Measurements from ENCODE around the gene CD276.
"Not testable (repeated sequence)": the region's sequence is repeated elsewhere in the genome, so short reads cannot be mapped to it uniquely, and the experiment has no call there.

CD276 gene

GRCh38 chr15:73684581-73685455, 635 bp downstream of the CD276 start:
- DNase-seq (ENCODE audit: low read depth in 2 of 2), result peak in 1 of 2 experiments; percentile 36

DNA sequence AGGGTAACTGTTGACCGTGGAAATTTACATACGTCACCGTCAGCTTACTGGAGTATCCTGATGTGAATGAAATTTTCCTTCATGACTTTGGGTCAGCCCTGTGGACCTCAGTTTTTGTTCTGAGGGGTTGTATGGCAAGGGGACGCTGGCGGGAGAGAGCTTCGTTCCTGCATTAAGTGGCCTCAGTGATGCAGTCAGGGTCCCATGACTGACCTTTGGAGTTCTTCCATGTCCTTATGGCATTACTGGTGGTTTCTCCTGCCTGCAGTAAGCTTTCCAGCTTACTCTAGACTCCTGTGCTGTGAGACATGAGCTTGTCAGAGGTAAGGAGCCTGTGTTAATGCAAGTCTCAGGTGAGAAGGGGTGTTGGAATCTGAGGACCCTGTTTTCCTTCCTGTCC, 1.8 kb downstream of the CD276 start:
- DNase-seq (ENCODE audit: low read depth in 2 of 2), result no peak

GRCh38 chr15:73686781-73687256, 2.6 kb downstream of the CD276 start:
- peak in 1 of 2 experiments; percentile 26 for DNase-seq (ENCODE audit: low read depth in 2 of 2)

DNA sequence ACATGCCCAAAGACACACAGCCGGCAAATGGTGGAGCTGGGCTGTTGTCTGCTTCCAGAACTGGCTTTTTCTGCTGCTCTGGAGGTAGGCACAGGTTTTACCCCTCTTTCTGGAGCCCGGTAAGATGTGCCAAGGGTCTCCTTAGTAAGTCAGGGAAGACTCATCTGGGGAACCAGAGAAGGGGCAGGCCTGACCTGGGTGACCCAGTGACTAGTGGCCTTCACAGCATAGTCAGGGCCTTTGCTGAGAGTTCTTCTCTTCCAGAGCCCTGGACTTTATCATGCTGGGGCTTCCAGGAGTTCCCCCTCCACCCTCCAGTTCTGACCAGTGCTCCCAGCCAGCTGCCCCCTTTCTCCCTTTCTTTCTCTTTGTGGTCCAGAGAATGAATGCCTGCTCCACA, 3.2 kb downstream of the CD276 start:
- no peak for DNase-seq (ENCODE audit: low read depth in 2 of 2)

- no peak for DNase-seq (ENCODE audit: low read depth in 2 of 2)
Observed at GRCh38 chr15:73688455-73688854, 4.3 kb downstream of the CD276 start.

- no peak for DNase-seq (ENCODE audit: low read depth in 2 of 2)
Observed at GRCh38 chr15:73691396-73691795, 7.2 kb downstream of the CD276 start.

DNA sequence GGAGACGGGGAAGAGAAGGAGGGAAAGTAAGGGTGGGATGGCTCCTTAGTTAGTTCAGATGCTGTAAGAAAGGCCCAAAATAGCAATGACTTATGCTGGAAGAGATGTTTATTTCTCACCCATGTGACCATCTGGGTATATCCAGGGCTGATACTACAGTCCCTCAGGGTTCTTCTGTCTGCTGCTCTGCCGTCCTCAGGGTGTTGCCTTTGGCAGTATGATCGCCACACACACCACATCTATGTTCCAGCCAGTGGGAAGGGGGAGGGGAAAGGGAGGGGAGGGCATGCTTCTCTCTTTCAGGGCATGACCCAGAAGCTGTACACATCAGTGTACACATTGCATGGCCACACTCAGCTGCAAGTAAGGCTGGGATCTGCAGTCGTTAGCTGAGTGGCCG, 10.2 kb downstream of the CD276 start:
- no peak for DNase-seq (ENCODE audit: low read depth in 2 of 2)

DNA sequence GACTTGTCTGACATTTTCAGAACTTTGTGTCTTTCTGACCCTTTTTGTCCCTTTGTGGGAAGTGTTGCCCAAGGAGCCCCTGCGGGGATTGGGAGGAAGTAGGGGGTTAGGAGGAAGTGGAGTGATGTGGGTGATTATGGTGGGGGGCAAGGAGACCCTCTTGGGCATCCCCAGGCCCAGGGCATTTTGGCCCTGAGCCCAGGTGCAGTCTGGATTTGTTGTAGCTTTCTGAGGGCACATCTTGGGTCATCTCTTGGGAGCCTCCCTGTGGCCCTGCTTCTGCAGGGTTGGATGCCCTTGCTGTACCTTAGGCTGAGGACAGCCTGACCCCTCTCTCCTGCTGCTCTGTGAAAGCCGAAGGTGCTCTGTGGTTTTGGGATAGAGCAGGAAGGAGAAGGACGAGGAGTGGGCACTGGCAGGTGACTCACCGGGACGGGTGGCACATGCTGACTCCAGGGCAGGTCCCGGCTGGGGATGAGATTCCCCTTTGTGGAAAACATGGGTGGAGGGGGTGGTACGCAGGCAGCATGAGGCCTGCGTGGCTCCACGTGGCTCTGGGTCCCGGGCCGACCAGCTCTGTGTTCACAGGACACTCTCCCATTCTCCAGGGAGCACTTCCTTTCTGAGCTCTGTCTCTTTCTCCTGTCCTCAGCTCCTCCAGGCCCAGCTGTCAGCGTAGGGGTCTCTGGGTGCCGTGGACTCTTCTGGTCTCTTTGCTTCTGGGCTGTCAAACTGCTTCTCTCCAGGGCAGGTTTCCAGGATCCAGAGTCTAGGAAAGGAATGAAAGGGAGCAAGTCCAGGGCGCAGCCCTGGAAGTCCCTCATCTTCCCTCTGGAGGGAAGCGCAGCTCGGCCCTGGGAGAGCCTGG, 11.8 kb downstream of the CD276 start:
- no peak for DNase-seq (ENCODE audit: low read depth in 2 of 2)

- no peak for DNase-seq (ENCODE audit: low read depth in 2 of 2)
Observed at GRCh38 chr15:73696641-73697001, 12.4 kb downstream of the CD276 start.

DNA sequence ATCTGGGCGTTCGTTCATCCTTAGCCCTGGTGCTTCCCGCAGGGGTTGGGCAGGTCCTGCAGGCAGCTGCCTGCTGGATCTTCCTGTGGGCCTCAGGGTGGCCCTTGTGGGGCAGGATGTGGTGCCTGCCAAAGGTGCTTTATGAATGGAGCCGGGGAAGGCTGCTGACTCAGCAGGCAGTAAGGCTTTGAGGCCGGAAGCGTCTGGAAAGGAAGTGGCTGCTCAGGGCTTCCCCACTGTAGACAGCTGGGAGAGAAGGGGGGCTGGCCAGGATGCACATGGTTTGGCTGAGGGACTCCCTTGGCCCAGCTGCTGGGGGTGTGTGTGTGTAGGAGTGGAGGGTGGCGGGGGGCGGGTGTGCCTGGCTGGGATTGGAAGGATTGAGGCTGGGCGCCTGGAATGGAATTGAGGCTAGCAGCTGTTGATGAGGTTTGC, 12.9 kb downstream of the CD276 start:
- peak; percentile 85 to 86 for DNase-seq (ENCODE audit: low read depth in 2 of 2)

- no peak for DNase-seq (ENCODE audit: low read depth in 2 of 2)
Observed at GRCh38 chr15:73699249-73700040, 15.3 kb downstream of the CD276 start.

GRCh38 chr15:73700041-73700842, 16.1 kb downstream of the CD276 start:
- DNase-seq (ENCODE audit: low read depth in 2 of 2), result peak; percentile 49 to 52

DNA sequence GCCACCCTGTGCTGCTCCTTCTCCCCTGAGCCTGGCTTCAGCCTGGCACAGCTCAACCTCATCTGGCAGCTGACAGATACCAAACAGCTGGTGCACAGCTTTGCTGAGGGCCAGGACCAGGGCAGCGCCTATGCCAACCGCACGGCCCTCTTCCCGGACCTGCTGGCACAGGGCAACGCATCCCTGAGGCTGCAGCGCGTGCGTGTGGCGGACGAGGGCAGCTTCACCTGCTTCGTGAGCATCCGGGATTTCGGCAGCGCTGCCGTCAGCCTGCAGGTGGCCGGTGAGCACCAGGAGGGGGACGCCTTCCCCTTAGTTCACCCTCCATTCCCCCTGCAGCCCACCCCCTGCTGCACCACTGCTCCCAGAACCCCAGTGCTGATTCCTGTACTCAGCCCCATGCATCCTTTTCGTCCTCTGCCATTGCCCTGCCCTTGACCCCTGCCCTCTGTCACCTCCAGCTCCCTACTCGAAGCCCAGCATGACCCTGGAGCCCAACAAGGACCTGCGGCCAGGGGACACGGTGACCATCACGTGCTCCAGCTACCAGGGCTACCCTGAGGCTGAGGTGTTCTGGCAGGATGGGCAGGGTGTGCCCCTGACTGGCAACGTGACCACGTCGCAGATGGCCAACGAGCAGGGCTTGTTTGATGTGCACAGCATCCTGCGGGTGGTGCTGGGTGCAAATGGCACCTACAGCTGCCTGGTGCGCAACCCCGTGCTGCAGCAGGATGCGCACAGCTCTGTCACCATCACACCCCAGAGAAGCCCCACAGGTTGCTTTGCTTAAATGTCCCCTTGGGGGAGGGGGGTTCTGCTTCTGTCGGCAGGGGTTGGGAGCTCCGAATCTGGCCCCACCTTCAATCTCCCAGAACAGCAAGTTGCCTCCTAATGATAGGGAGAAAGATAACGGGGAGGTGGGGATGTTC, 18.4 kb downstream of the CD276 start:
- DNase-seq (ENCODE audit: low read depth in 2 of 2), result not testable (repeated sequence)

DNA sequence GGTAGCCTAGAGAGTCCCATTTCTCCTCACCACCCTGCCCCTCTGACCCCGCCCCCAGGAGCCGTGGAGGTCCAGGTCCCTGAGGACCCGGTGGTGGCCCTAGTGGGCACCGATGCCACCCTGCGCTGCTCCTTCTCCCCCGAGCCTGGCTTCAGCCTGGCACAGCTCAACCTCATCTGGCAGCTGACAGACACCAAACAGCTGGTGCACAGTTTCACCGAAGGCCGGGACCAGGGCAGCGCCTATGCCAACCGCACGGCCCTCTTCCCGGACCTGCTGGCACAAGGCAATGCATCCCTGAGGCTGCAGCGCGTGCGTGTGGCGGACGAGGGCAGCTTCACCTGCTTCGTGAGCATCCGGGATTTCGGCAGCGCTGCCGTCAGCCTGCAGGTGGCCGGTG, 19.4 kb downstream of the CD276 start:
- DNase-seq (ENCODE audit: low read depth in 2 of 2), result not testable (repeated sequence)

DNA sequence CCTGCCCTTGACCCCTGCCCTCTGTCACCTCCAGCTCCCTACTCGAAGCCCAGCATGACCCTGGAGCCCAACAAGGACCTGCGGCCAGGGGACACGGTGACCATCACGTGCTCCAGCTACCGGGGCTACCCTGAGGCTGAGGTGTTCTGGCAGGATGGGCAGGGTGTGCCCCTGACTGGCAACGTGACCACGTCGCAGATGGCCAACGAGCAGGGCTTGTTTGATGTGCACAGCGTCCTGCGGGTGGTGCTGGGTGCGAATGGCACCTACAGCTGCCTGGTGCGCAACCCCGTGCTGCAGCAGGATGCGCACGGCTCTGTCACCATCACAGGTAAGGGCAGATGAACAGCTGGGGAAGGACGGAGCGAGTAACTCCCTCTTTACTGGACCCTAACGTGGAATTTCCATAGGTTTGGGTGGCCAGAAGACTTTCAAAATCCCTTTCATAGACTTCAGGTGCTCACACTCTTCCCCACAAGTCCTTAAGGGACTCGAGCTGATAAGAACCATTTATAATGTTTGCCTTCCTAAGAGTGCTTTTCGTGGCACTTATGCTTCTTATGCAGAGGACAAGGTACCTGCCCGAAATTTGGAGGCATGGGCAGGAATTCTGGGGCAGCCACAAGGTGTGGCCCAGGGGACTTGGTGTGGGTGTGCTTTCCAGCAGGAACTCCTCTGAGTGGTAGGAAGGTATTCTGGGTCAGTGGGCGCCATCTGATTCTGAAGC, 20.1 kb downstream of the CD276 start:
- DNase-seq (ENCODE audit: low read depth in 2 of 2), result not testable (repeated sequence)

DNA sequence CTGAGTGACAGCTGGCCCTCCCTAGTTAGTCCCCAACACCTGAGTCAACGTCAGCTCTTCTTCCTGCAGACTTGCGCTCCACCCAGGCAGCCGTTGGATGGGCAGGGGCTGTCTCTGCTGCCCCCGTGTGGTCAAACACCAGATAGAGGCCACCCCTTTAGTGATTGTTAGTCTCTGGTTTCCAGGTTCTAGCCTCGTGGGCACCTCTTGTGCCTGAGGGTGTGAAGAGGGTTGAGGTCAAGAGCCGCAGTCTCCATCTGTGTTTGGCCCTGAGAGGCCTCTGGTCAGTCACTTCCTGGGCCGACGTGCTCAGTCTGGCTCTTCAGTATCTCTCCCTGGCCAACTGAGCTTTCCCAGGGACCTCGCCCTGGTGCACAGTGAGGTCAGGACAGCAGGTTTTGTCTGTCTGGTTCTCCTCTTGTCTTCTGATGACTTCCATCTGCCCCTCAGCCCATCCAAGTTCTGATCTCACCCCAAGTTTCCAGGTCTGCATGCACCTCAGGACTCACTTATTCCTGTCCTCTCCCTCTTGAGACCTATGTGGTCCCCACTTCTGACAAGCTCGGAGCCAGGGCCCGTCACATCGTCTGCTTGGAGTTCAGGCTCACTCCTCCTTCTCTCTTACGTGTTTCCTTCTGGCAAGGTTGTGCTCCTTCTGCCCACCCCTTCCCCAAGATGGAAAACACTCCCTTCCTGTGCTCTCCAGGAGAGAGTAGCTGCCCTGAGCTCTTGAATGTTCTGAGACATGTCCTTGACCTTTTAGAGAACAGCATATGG, 20.9 kb downstream of the CD276 start:
- no peak for DNase-seq (ENCODE audit: low read depth in 2 of 2)

GRCh38 chr15:73708691-73709090, 24.5 kb downstream of the CD276 start:
- no peak for DNase-seq (ENCODE audit: low read depth in 2 of 2)

- no peak for DNase-seq (ENCODE audit: low read depth in 2 of 2)
Observed at GRCh38 chr15:73709241-73709640, 25.1 kb downstream of the CD276 start.

Measured in fibroblast of skin of left quadriceps (primary cell).